HEK293T (cell line): Measurements from ENCODE around the gene RAB26.

Experiments
- CTCF ChIA-PET: fragments of 350-600 bp; formaldehyde crosslinking; extraction: SDS; loops from one replicate; lab custom pipeline; 2021; ENCODE audit warnings: antibody characterized with exemption, inconsistent platforms; lab: Yijun Ruan, JAX
- POLR2A ChIA-PET: fragments of 350-600 bp; formaldehyde crosslinking; extraction: SDS; loops from one replicate; lab custom pipeline; 2020; ENCODE audit warnings: antibody characterized with exemption, inconsistent platforms; lab: Yijun Ruan, JAX
- DNase-seq: peaks from one replicate; pipeline ENCODE4 v3.0.0; 2012; ENCODE audit warnings: mixed read lengths; ENCODE audit errors: extremely low spot score
- ARNT ChIP-seq: fragments of 450-650 bp; IDR thresholded peaks from 2 replicates; pipeline ENCODE4 v1.6.1; 2017; ENCODE audit warnings: mild to moderate bottlenecking
- BHLHE40 ChIP-seq: fragments of 450-650 bp; IDR thresholded peaks from 2 replicates; pipeline ENCODE4 v1.6.1; 2016; ENCODE audit warnings: mild to moderate bottlenecking, moderate library complexity, borderline replicate concordance
- CTBP1 ChIP-seq: fragments of 450-650 bp; IDR thresholded peaks from 2 replicates; pipeline ENCODE4 v1.6.1; 2016; ENCODE audit warnings: borderline replicate concordance
- ELF4 ChIP-seq: fragments of 450-650 bp; IDR thresholded peaks from 2 replicates; pipeline ENCODE4 v1.6.1; 2017; ENCODE audit warnings: antibody characterized with exemption
- FOXA1 ChIP-seq: fragments of 450-650 bp; IDR thresholded peaks from 2 replicates; pipeline ENCODE4 v1.6.1; 2016; ENCODE audit warnings: mild to moderate bottlenecking
- FOXK2 ChIP-seq: fragments of 450-650 bp; IDR thresholded peaks from 2 replicates; pipeline ENCODE4 v1.6.1; 2016; ENCODE audit warnings: mild to moderate bottlenecking
- FOXM1 ChIP-seq: fragments of 450-650 bp; IDR thresholded peaks from 2 replicates; pipeline ENCODE4 v1.6.1; 2017; ENCODE audit warnings: mild to moderate bottlenecking, borderline replicate concordance
- HDGF ChIP-seq: fragments of 450-650 bp; IDR thresholded peaks from 2 replicates; pipeline ENCODE4 v1.6.1; 2017; ENCODE audit warnings: antibody characterized with exemption, borderline replicate concordance
- L3MBTL2 ChIP-seq: fragments of 450-650 bp; conservative IDR thresholded peaks from 2 replicates; pipeline ENCODE4 v1.6.1; 2016; ENCODE audit warnings: mild to moderate bottlenecking
- LEF1 ChIP-seq: fragments of 450-650 bp; IDR thresholded peaks from 2 replicates; pipeline ENCODE4 v1.6.1; 2017; ENCODE audit warnings: mild to moderate bottlenecking, borderline replicate concordance
- NFRKB ChIP-seq: fragments of 450-650 bp; IDR thresholded peaks from 2 replicates; pipeline ENCODE4 v1.6.1; 2016; ENCODE audit warnings: mild to moderate bottlenecking, moderate library complexity
- SP1 ChIP-seq: fragments of 450-650 bp; IDR thresholded peaks from 2 replicates; pipeline ENCODE4 v1.6.1; 2017
- SUZ12 ChIP-seq: fragments of 450-650 bp; IDR thresholded peaks from 2 replicates; pipeline ENCODE4 v1.6.1; 2016; ENCODE audit warnings: mild to moderate bottlenecking
- TARDBP ChIP-seq: fragments of 450-650 bp; IDR thresholded peaks from 2 replicates; pipeline ENCODE4 v1.6.1; 2016
- ZNF384 ChIP-seq: fragments of 450-650 bp; IDR thresholded peaks from 2 replicates; pipeline ENCODE4 v1.6.1; 2016
- TF ChIP-seq, protein P1 (sequence below): fragments of 450-650 bp; IDR thresholded peaks from 2 replicates; pipeline ENCODE4 v1.6.1; 2016

RAB26 gene

DNA sequence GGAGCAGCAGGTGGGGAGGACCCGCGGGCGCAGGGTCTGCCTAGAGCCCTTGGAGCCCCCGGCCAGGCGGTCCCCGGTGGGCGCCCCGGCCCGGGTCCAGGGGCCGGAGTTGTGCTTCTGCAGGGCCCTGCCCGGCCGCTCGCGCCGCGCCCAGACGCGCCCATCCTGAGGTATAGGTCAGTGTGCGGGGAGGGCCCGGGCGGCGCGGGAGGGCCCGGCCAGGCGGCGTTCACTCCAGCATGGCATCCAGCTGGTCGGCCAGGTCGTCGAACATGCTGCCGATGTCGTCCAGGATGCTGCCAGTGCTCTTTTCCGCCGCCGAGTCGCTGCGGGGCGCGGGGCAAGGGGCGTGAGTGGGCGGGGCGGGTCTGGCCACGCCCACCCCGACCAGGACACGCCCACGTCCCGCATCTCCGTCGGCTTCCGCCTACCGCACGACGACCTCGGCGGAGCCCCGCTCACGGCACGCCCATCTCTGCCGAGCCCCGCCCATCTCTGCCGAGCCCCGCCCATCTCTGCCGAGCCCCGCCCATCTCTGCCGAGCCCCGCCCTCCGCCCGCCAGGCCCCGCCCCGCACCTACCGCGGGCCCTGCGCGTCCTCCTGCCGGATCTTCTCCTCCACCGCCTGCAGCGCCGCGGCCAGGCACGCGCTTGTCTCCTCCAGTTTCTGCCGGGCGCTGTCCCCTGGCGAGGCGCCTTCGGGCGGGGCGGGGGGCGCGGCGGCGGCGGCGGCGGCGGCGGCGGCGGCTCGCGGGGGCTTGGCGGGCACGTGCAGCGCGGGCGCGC lies 30.1 kb downstream of the RAB26 start:
- ChIA-PET CTCF (no interaction called here), POLR2A (interaction anchor here (0.9 kb wide), 1 partner anchor 16 kb away, joined by 3 read pairs; no protein-coding TSS in a partner anchor)
- peak; percentile 98 for DNase-seq
- TF ChIP-seq ELF4 (no peak), BHLHE40 (no peak), FOXK2 (no peak), NFRKB (no peak), SP1 (peak; percentile 68; the same call in 1 of the 2 replicates), FOXA1 (no peak), TARDBP (no peak), HDGF (peak; percentile 50; the same call in 1 of the 2 replicates), SUZ12 (no peak), ARNT (no peak), CTBP1 (no peak)
- TF ChIP-seq, protein P1, sequence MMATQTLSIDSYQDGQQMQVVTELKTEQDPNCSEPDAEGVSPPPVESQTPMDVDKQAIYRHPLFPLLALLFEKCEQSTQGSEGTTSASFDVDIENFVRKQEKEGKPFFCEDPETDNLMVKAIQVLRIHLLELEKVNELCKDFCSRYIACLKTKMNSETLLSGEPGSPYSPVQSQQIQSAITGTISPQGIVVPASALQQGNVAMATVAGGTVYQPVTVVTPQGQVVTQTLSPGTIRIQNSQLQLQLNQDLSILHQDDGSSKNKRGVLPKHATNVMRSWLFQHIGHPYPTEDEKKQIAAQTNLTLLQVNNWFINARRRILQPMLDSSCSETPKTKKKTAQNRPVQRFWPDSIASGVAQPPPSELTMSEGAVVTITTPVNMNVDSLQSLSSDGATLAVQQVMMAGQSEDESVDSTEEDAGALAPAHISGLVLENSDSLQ = peak; percentile 33; the same call in 1 of the 2 replicates

DNA sequence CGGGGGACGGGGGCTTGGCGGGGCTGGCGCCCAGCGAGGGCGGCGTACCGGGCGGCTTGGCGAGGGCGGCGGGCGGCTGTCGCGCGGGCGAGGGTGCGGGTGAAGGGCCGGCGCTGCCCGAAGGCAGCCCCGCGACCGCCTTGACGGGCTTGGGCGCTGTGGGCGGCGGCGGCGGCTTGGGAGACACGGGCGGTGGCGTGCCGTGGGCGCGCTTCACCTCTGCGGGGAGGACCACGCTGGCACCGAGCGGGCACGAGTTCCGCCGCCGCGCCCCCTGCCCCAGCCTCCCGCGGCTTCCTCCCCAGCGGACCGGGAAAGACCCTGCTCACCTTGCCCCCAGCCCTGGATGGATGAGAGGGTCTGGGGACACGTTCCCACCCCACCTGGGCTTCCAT lies 30.7 kb downstream of the RAB26 start:
- DNase-seq = no peak
- POLR2A ChIA-PET = no interaction called here
- CTCF ChIA-PET = no interaction called here
- TF ChIP-seq L3MBTL2 (no peak), LEF1 (no peak), TARDBP (no peak), ELF4 (no peak), SP1 (no peak), NFRKB (no peak), BHLHE40 (no peak), SUZ12 (no peak), FOXK2 (no peak), ZNF384 (no peak), ARNT (no peak), FOXA1 (no peak)
- TF ChIP-seq, protein P1 = no peak

DNA sequence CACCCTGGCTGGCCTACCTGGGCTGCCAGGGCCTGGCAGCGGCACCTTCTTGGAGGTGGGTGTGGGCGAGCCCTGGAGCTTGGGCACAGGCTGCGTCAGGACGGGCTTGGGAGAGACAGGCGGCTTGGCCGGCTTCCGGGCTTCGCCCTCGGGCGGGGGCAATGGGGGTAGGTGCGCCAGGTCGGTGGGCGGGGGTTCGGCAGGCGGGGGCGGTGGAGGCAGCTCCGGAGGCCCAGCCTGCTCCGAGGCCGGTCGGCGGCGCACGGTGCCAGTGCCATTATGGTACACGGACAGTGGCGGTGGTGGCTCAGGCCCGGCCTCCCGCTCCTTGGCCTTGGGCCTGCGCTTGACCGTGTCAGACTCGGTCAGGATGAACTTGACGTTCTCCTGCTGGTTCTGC lies 31.2 kb downstream of the RAB26 start:
- DNase-seq = no peak
- ChIA-PET POLR2A (no interaction called here), CTCF (no interaction called here)
- TF ChIP-seq FOXM1 = no peak
- no peak for TF ChIP-seq TARDBP
- no peak for TF ChIP-seq ZNF384

DNA sequence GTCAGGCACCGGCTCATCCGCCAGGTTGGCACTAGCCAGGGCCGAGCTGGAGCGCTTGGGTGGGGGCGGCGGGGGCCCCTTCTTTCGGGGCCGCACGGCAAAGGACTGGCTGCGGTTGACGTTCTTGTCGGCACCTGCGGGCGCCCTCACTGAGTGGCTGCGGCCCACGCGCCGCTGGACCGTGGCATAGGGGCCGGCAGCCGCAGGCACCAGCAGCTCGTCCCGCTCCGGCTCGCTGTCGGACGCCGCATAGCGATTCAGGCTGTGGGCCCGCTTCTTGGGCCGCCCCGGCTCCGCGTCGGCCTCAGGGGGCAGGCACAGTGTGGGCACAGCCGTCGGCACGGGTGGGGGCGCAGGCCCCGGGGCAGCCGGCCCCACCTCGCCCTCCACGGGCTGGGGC lies 32.0 kb downstream of the RAB26 start:
- ChIA-PET POLR2A (interaction anchor here (1.2 kb wide), 1 partner anchor 26 kb away, joined by 3 read pairs; no protein-coding TSS in a partner anchor), CTCF (no interaction called here)
- no peak for DNase-seq
- TF ChIP-seq ELF4 = no peak
- no peak for TF ChIP-seq BHLHE40
- no peak for TF ChIP-seq L3MBTL2
- no peak for TF ChIP-seq CTBP1
- TF ChIP-seq FOXK2 = no peak
- TF ChIP-seq SP1 = no peak
- TF ChIP-seq, protein P1 = no peak
- no peak for TF ChIP-seq FOXM1
- no peak for TF ChIP-seq ARNT
- no peak for TF ChIP-seq NFRKB
- TF ChIP-seq HDGF = no peak
- no peak for TF ChIP-seq TARDBP
- TF ChIP-seq ZNF384 = no peak
- no peak for TF ChIP-seq SUZ12
- no peak for TF ChIP-seq LEF1

DNA sequence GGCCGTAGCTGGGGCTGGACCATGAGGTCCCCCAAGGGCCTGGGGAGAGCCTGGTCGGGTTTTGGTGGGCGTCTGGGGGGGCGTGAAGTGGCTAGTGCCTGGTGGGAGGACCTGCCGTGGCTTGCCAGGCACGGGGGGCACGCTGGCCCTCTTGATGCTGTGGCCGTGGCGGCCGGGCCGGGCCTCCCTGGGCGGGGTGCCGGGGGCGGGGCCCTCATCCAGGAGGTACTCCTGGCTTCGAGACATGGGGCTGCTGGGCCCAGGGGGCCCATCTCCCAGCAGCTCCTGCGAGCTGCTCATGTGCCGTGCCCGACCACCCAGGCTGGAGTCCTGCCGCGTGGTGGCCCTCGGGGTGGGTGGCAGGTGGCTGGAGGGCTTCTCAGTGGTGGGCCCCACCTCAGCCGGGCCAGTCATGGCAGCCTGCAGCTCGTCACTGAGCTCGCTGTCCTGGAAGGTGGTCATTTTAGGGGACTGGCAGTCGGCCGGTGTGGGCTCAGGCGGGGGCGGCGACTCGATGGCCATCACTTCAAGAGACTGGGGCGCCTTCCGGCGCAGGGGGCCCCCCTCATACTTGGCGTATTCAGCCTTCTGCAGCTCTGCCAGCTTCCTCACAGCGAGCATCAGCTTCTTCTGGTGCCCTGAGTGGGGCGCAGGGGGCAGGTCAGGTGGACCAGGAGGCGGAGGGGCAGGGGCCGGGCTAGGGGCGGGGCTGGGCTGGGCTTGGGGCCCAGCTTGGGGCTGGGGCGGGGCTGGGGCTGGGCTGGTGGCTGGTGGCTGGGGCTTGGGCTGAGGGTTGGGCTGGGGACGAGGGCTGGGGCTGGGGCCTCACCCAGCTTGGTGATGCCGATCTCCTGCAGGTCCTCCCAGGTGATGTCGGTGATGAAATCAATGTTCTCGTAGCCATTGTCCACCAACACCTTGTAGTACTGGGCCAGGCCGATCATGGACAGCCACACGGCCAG lies 32.8 kb downstream of the RAB26 start:
- ChIA-PET POLR2A (interaction anchor here (0.7 to 1.2 kb wide), 2 partner anchors 8 to 27 kb away, joined by 3 read pairs; no protein-coding TSS in a partner anchor), CTCF (no interaction called here)
- no peak for DNase-seq
- TF ChIP-seq ELF4 (no peak), TARDBP (no peak), SP1 (no peak), FOXK2 (no peak), NFRKB (no peak), HDGF (no peak), SUZ12 (no peak), CTBP1 (no peak), LEF1 (no peak), ARNT (no peak), FOXM1 (no peak), L3MBTL2 (no peak), BHLHE40 (no peak), ZNF384 (no peak), FOXA1 (no peak)
- TF ChIP-seq, protein P1 = no peak
